ENCODE results near the gene RASSF7. TPM values are rescaled to one million over a fixed set of nuclear protein-coding genes. Genes with fewer than 3 reads are reported as not detected.
A peak's percentile ranks its signal among the peaks of the same experiment; 100 is the strongest.

The RASSF7 gene
- total and polyA plus RNA-seq, 10 of the 15 experiments (the other 5 are each of a cell fraction or from before 2014, with no cell fraction given), result 0.39 to 29.7 (median 13.2) TPM

DNA sequence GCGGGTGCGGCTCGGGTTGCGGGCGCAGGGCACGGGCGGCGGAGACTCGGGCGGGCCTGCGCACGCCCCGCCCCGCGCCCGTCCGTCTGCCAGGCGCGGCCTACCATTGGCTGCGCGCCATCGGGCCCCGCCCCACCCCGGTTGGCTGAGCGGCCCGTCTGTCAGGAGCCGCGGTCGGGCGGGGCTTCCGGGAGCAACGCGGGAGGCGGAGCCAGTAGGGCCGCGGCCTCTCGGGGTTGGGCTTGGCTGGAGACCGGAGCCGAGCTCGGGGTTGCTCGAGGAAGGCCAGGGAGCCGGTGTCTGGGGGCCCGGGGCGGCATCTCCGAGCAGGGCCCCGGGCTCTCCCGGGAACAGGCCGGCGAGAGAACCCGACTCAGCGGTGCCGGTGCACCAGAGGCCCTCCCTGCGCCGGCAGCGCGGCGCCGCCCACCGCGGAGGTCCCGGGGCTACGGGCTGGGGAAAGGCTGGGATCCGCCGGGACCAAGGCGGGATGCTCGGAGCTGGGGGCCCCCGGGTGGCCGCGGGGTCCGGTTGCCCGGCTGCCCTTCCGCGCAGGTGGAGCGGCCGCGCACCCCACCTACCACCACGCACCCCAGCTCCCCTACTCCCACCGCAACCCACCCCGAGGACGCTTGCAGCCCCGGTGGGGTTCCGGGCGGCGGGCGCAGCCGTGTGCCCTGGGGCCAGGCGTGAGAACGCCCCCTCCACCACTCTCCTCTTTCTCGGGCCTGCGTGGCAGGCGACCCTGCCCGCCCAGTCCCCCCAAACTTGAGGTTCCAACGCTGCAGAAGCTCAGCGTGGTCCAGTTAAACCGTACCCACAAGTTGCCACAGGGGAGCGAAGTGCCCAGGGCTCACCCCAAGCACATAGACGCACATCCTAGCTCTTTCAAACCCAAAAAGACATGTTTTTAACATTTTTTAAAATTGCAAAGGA is 25.0 kb upstream of the RASSF7 start, which contains the start of gene HRAS (continued):
- TF ChIP-seq, protein P1, sequence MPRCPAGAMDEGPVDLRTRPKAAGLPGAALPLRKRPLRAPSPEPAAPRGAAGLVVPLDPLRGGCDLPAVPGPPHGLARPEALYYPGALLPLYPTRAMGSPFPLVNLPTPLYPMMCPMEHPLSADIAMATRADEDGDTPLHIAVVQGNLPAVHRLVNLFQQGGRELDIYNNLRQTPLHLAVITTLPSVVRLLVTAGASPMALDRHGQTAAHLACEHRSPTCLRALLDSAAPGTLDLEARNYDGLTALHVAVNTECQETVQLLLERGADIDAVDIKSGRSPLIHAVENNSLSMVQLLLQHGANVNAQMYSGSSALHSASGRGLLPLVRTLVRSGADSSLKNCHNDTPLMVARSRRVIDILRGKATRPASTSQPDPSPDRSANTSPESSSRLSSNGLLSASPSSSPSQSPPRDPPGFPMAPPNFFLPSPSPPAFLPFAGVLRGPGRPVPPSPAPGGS (IDR thresholded peaks at IDR 0.05; ENCODE audit: borderline replicate concordance, insufficient read depth, low read depth, low read length, poor library complexity, severe bottlenecking), result no peak
- TF ChIP-seq, protein P2, sequence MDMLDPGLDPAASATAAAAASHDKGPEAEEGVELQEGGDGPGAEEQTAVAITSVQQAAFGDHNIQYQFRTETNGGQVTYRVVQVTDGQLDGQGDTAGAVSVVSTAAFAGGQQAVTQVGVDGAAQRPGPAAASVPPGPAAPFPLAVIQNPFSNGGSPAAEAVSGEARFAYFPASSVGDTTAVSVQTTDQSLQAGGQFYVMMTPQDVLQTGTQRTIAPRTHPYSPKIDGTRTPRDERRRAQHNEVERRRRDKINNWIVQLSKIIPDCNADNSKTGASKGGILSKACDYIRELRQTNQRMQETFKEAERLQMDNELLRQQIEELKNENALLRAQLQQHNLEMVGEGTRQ (IDR thresholded peaks at IDR 0.05; ENCODE audit: borderline replicate concordance, low read depth, low read length), result no peak
- TF ChIP-seq KDM1A (IDR thresholded peaks at IDR 0.05; ENCODE audit: borderline replicate concordance) (no peak), TARDBP (IDR thresholded peaks at IDR 0.05; ENCODE audit: borderline replicate concordance) (no peak), SUZ12 (IDR thresholded peaks at IDR 0.05; ENCODE audit: unreplicated experiment) (no peak), IKZF1 (conservative IDR thresholded peaks at IDR 0.05) (peak; percentile 88), NBN (IDR thresholded peaks at IDR 0.05) (no peak), CBX3 (IDR thresholded peaks at IDR 0.05; ENCODE audit: borderline replicate concordance, low read depth) (no peak), BACH1 (IDR thresholded peaks at IDR 0.05; ENCODE audit: borderline replicate concordance) (peak; percentile 24), NR2C2 (IDR thresholded peaks at IDR 0.05; ENCODE audit: borderline replicate concordance, control insufficient read depth, insufficient read length, low read depth) (no peak), MEF2A (IDR thresholded peaks at IDR 0.05; ENCODE audit: insufficient read depth, low read depth, low read length) (no peak), YBX1 (IDR thresholded peaks at IDR 0.05) (no peak), ZZZ3 (IDR thresholded peaks at IDR 0.05; ENCODE audit: control insufficient read depth, insufficient read length, low read depth) (no peak), TCF3 (IDR thresholded peaks at IDR 0.05; ENCODE audit: borderline replicate concordance, insufficient read depth, low read depth, low read length) (no peak)
- TF ChIP-seq, protein P3, sequence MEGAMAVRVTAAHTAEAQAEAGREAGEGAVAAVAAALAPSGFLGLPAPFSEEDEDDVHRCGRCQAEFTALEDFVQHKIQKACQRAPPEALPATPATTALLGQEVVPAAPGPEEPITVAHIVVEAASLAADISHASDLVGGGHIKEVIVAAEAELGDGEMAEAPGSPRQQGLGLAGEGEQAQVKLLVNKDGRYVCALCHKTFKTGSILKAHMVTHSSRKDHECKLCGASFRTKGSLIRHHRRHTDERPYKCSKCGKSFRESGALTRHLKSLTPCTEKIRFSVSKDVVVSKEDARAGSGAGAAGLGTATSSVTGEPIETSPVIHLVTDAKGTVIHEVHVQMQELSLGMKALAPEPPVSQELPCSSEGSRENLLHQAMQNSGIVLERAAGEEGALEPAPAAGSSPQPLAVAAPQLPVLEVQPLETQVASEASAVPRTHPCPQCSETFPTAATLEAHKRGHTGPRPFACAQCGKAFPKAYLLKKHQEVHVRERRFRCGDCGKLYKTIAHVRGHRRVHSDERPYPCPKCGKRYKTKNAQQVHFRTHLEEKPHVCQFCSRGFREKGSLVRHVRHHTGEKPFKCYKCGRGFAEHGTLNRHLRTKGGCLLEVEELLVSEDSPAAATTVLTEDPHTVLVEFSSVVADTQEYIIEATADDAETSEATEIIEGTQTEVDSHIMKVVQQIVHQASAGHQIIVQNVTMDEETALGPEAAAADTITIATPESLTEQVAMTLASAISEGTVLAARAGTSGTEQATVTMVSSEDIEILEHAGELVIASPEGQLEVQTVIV (IDR thresholded peaks at IDR 0.05; ENCODE audit: borderline replicate concordance, partially characterized antibody), result no peak
- TF ChIP-seq, protein P4, sequence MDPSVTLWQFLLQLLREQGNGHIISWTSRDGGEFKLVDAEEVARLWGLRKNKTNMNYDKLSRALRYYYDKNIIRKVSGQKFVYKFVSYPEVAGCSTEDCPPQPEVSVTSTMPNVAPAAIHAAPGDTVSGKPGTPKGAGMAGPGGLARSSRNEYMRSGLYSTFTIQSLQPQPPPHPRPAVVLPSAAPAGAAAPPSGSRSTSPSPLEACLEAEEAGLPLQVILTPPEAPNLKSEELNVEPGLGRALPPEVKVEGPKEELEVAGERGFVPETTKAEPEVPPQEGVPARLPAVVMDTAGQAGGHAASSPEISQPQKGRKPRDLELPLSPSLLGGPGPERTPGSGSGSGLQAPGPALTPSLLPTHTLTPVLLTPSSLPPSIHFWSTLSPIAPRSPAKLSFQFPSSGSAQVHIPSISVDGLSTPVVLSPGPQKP (IDR thresholded peaks at IDR 0.05; ENCODE audit: low read depth, low read length), result no peak
- TF ChIP-seq, protein P5, sequence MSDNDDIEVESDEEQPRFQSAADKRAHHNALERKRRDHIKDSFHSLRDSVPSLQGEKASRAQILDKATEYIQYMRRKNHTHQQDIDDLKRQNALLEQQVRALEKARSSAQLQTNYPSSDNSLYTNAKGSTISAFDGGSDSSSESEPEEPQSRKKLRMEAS (IDR thresholded peaks at IDR 0.05; ENCODE audit: low read depth, low read length), result no peak
- TF ChIP-seq, protein P6, sequence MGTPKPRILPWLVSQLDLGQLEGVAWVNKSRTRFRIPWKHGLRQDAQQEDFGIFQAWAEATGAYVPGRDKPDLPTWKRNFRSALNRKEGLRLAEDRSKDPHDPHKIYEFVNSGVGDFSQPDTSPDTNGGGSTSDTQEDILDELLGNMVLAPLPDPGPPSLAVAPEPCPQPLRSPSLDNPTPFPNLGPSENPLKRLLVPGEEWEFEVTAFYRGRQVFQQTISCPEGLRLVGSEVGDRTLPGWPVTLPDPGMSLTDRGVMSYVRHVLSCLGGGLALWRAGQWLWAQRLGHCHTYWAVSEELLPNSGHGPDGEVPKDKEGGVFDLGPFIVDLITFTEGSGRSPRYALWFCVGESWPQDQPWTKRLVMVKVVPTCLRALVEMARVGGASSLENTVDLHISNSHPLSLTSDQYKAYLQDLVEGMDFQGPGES (IDR thresholded peaks at IDR 0.05), result peak; percentile 84

Data from GM12878 (cell line).